SH-SY5Y (cell line): ENCODE measurements around the gene PUS7L.

Experiments
- GATA2 ChIP-seq: IDR thresholded peaks from 2 replicates; pipeline ENCODE4 v1.6.1; 2011; ENCODE audit warnings: mild to moderate bottlenecking, low read depth, low read length
- GATA3 ChIP-seq: IDR thresholded peaks from 2 replicates; pipeline ENCODE4 v1.6.1; 2011; ENCODE audit warnings: low read depth, mild to moderate bottlenecking, low read length, moderate library complexity

DNA sequence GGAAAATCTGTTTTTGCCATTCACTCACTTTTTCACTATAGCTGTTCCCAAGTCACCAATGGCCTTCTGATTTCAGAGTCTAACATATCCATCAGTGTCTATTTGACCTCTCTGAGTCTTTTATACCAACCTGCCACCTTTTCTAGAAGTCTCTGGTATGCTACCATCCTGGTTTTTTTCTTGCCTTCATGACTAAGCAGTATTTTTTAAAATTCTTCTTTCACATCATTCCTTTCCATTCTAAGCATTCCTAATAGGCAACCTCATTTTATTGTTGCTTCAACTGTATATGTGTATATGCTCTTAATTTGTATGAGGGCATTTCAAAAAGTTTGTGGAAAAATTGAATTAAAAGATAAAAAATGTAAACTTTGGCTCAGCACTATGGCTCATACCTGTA lies 5.2 kb upstream of the PUS7L start:
- TF ChIP-seq GATA2: no peak
- no peak for TF ChIP-seq GATA3
